Stimulated activated CD4-positive, alpha-beta T cell treated with anti-CD3 and anti-CD28 coated beads, TNF-alpha, amount 100 ng/mL, for 48 hours (primary cell): Measurements from ENCODE around the gene ASAP2.

ENCODE experiments used
- DNase-seq, 3 donors: peaks; one replicate each; pipeline ENCODE4 v3.0.0-alpha.2; 2020; ENCODE audit warnings: low read depth in 3 of 3

The ASAP2 gene

GRCh38 chr2:9346885-9347284 is 140.3 kb downstream of the ASAP2 start:
- DNase-seq = no peak

DNA sequence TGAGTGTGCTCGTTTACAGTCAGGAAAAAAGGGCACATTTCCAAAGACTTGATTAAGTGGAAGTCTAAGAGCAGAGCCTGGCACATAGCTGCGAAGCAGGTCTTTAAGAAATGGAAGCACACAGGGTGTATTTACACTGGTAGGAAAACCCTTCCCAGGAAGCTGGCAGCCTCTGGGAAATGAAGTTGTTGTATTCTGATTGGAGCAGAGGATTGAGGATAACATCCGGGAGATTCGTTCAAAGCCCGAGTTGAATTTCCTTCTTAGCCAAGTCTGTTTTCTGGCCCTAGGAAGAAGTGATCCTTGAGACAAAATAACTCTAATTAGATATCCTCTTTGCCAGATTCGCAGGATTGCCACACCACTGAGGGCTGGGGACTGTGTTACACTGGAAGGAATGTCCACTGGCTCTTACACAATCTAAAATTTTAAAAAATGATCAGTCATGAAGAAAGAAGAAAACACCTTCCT is 140.8 kb downstream of the ASAP2 start:
- no peak for DNase-seq

GRCh38 chr2:9354318-9354717 is 147.7 kb downstream of the ASAP2 start:
- DNase-seq = no peak

DNA sequence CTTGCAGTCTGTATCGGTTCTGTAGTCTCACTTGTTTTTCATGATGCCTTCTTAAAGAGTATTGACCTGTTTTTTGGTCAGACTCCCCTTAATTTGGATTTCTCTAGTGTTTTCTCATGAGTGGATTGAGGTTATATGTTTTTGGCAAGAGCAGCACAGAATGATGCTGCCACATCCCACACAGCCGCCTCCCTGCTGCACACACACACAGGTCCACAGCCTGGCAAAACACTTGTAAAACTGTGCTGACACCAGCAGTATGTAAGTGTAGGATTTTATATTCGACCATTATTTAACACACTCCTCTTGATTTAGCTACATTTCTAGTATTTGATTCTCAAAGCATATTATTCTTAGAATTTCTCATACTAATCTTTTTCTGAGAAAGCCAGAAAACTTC is 148.7 kb downstream of the ASAP2 start:
- no peak for DNase-seq

DNA sequence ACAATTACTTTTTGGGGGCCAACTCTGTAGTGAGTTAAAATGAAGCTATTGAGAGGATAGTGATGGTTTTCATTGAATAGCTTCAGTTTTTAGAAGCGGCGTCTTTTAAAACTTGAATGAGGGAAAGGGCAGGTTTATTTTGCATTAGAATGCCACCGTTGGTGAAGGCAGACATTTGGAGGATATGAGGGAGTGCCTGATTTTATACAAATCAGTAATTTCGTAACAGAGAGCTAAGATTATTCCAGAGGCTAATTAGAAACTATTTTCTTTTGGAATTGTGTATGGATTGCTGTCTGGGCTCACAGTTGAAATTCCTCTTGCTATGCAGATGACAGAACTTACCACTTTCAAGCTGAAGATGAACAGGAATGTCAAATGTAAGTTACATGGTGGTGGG is 149.1 kb downstream of the ASAP2 start:
- DNase-seq = no peak

GRCh38 chr2:9356261-9356660 is 149.6 kb downstream of the ASAP2 start:
- DNase-seq = no peak

GRCh38 chr2:9358846-9359245 is 152.2 kb downstream of the ASAP2 start:
- DNase-seq = no peak

GRCh38 chr2:9359463-9359862 is 152.9 kb downstream of the ASAP2 start:
- DNase-seq = no peak

- DNase-seq = no peak
These were observed 153.5 kb downstream of the ASAP2 start for GRCh38 chr2:9360110-9360509.

DNA sequence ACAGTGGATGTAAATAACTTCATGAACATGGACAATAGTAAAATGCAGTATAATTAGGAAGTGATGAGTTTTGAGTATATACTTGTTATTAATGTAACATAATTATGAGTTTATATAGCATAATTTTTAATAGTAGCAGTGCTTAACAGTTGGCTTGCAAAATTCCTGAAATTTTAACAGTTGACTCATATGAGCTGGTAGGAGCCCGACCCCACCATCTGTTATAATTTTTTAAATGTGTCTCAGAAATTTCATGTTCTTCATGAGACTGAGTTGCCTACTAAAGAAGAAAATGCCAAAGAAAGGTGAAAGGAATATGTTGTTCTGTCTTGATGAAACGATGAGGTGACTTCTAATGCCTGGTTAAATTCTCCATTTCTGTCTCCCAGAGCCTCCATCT is 154.1 kb downstream of the ASAP2 start:
- no peak for DNase-seq

DNA sequence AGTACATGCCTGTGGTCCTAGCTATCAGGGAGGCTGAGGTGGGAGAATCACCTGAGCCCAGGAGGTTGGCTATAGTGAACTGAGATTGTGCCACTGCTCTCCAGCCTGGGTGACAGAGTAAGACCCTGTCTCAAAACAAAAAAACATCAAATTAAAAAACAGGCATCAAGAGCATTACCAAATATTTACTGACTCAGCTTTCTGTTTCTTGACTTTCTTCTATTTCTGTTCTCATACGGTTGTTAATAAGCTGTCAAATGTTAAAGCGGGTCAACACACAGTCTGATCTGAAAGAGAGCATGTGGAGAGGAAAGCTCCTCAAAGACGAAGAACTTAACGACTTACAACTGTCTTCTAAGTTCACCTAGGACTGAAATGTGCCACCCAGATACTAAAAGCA is 157.8 kb downstream of the ASAP2 start:
- no peak for DNase-seq

DNA sequence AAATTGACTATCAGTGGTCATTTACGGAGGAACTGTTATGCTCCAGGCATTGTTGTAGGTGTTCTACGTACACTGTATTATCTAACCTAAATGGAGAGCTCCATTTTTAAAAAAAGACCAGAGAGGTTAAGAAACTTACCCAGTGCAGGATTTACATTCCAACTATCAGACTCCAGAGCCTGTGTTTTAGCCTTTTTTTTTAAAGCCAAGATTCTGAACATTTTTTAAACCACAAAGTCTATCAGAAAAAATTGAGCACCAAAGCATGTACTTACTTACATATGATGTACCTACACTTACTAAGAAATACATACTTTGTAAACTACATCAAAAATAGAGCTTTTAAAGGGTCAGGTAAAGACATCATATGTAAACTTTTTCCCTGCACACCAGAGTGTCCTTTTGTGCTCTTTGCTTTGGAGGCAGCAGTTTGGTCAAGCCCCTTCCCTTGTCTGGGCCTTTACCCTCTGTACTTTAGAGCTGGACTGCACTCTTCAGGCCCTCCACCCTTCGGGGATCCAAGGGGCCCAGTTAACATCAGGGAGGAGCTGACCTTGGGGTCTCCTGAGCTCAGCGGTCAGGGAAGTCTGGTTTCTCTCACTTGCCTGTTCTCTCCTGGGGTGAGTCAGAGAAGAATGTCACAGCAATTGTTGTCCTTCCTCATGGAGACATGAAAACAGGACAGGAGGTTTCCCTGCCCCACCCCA is 158.3 kb downstream of the ASAP2 start:
- DNase-seq = no peak

- no peak for DNase-seq
These were observed 158.9 kb downstream of the ASAP2 start for GRCh38 chr2:9365498-9366019.

DNA sequence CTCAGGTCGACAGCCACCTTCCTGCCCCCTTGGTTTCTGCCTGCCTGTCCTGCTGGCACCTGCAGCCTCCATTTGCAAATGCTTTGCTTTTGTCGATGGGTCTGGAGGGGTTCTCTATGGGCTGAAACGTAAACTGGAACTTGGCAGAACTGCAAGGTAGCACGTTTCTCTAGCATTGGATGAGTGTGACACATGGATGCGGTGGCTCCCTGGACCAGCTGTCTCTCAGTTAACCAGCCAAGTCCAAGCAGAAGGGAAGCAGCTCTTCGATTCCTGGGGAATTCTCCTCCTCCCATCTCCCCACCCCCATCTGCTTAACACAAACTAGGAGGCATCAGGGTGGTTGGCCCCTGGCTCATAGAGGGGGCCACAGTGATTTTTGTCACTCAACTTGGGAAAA is 159.4 kb downstream of the ASAP2 start:
- no peak for DNase-seq

DNA sequence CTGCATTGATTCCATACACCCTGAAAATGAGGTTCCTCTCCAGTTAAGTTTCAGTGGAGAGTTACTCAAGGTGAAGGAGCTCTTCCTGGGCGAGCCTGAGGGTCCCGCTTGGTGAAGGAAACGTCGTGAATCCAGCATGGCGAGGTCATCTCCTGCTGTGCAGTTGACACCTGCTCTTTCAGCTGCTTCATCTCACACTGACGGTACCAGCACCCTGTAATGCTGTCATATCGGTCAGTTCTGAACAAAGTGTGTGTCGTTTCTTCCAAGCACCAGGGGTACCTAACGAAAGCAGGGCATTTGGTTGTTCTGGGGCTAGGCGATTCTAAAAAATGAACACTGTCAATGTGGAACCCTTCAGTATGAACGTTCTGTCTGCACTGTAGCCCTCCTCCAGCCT is 164.1 kb downstream of the ASAP2 start:
- peak in 1 of 3 donors; percentile 18 for DNase-seq

DNA sequence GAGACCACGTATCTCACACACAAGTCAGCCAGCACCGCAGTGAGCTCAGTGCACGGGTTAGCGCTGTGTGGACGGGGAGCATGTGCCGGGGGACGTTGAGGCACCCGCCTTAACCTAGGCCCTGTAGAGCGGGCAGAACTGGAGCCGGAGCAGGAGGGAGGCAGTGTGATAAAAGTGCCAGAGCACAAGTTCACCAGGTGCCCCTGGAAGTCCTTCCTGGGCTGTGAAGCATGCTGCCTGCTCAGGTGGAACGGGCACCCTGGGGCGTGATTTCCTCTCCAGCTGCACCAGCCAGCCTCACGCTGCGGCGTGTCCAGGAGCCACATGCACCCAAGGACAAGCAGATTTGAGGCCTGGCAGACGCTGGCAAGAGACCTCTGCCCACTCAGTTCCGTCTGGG is 166.4 kb downstream of the ASAP2 start:
- no peak for DNase-seq

GRCh38 chr2:9373476-9373875 is 166.9 kb downstream of the ASAP2 start:
- DNase-seq = no peak

DNA sequence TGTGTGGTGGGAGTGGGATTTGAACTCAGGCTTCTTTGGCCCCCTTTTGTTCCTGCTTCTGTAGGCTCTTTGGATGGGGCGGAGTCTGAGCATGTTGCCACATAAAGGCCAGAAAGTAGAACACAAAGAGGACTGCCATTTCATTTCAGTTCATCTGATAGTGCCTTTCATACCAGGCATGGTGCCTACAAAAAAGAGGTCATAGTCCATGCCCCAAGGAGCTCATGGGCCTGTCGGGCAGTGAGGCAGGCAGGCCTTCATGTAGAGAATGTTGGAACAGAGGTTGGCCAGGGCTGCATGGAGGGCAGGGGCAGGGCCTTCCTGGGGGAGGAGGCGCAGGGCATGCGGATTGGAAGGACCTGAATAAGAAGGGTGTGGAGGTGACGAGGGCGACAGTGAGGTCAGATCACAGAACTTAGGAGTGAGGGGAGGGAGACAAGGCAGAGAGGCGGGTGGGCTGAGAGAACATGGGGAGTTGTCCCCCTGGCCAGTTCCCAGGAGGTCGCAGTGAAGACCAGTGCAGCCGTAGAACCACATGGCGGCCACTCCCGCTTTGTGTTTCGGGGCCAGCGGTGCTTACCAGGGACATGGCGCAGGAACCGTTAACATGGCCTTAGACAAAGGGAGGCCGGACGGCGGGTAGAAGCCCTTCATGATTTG is 167.6 kb downstream of the ASAP2 start:
- DNase-seq = no peak

DNA sequence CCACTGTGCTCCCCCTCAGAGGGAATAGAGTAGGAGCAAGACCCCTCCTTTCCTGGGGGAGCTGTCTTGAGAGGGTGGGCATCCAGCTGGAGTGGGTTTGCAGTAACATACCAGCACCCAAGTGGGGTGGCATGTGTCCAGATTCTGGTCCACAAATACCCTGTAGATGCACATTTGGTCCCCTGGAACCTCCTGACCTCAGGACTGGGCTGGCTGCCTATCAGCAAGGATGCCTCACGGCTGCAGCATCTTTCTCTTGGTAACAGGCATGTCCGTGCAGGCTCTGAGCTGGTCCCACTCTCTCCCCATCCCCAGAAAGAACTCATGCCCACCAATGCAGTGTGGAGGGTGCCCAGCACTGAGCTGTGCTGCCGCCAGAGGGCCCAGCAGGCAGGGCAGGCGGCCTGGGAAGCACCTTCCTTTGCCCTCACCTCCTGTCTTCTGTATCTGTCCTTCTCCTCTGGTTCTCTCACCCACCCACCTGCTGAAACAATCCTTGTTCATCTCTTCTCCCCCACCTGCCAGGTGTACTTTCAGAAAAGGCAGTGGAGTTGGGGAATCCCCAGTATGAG is 169.3 kb downstream of the ASAP2 start:
- DNase-seq = no peak

DNA sequence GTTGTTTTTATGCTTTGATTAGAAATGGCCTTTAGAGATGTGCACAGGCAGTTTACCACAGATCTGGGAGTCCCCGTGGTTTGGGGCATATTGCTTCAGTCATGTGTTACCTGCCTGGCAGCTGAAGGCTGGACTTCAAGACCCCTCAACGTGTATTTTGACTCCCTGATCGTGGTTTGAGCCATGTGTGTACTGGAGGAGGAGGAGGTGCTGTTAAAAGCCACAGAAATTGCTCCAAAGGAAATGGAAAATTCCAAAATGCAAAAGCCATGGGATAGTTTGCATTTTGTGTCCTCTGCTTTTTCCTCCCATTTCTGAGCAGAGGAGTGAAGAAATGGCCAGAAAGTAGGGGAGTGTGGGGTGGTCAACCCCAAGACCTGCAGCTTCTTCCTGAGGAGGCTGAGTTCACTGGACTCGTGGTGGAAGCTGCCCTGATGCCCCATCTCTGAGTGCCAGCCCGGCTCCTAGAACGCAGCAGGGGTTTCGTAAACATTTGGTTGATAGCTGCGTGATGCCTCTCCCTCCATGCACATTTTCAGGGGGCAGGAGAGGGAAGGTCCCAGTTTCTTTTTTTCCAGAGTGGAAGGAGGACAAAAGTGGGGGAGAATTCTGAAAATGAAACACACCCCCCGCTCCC is 171.0 kb downstream of the ASAP2 start:
- no peak for DNase-seq

- no peak for DNase-seq
These were observed 172.1 kb downstream of the ASAP2 start for GRCh38 chr2:9378433-9379390.
